Erythroblast (primary cell): Measurements from ENCODE around the gene POGK.

Experiments used
- GATA1 ChIP-seq: IDR thresholded peaks from 2 replicates; pipeline ENCODE4 v1.6.1; 2011; ENCODE audit warnings: low read depth, mild to moderate bottlenecking, control low read depth, low read length, moderate library complexity
- POLR2A ChIP-seq: IDR thresholded peaks from 2 replicates; pipeline ENCODE4 v1.6.1; 2011; ENCODE audit warnings: mild to moderate bottlenecking, low read length

DNA sequence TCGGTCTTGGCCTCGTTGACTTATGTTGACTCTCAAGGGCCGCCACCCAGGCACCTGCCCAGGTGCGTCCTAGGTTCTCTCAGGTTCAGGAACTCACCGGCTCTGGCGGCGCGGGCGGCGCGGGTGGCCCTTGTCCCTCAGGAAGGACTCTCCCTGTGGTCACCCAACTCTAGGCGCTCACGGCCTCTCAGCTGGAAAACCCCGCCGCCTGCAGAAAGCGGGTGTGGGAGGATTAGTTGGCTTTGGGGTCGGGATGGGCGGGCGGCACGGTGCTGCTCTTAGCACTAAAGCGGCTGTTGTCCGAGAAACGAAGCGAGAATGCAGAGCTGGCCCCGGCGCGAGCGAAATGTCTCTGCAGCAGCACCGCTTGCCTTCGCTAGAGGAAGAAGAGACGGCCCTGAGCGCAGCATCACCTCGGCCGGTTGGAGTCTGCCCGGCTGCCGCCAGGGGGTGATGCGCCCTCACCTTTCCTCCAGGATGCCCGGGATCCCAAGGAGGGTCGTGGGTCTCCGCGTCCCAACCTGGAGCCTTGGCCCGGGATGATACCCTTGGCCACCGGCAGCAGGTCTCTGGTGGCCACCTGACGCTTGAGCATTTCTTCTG lies 44.9 kb downstream of the POGK start:
- TF ChIP-seq POLR2A (no peak), GATA1 (no peak)
